ENCODE data around the gene ACAD11.

GRCh38 chr3:132554437-132554836, 105.2 kb downstream of the ACAD11 start:
- TF ChIP-seq SIN3A (IDR thresholded peaks at IDR 0.05; ENCODE audit: borderline replicate concordance in 2 of 2, control insufficient read depth in 1 of 2, low read depth in 2 of 2, low read length in 2 of 2), result no peak
- TF ChIP-seq MXI1 (IDR thresholded peaks at IDR 0.05; ENCODE audit: low read depth, low read length), result no peak
- no peak for TF ChIP-seq ELK3 (CRISPR knock-in tag; IDR thresholded peaks at IDR 0.05)
- TF ChIP-seq POLR2AphosphoS5 (IDR thresholded peaks at IDR 0.05; ENCODE audit: control insufficient read depth, insufficient read depth, low read depth, low read length), result no peak
- TF ChIP-seq RFX7 (CRISPR knock-in tag; IDR thresholded peaks at IDR 0.05), result no peak
- TF ChIP-seq HDAC1 (IDR thresholded peaks at IDR 0.05), result no peak
- TF ChIP-seq HDAC2 (IDR thresholded peaks at IDR 0.05), result no peak
- TF ChIP-seq ZNF668 (CRISPR knock-in tag; IDR thresholded peaks at IDR 0.05), result no peak
- TF ChIP-seq NBN (IDR thresholded peaks at IDR 0.05; ENCODE audit: low read depth), result no peak
- no peak for TF ChIP-seq E2F4 (CRISPR knock-in tag; IDR thresholded peaks at IDR 0.05; ENCODE audit: low read depth)
- no peak for TF ChIP-seq ZNF407 (IDR thresholded peaks at IDR 0.05; ENCODE audit: low read depth)
- TF ChIP-seq FOXK1 (CRISPR knock-in tag; IDR thresholded peaks at IDR 0.05; ENCODE audit: borderline replicate concordance), result no peak
- TF ChIP-seq GATA2 (CRISPR knock-in tag; IDR thresholded peaks at IDR 0.05), result no peak
